ENCODE measurements around the gene NDOR1. TPM values are rescaled to one million over a fixed set of nuclear protein-coding genes. Genes with fewer than 3 reads are reported as not detected.

Gene NDOR1

DNA sequence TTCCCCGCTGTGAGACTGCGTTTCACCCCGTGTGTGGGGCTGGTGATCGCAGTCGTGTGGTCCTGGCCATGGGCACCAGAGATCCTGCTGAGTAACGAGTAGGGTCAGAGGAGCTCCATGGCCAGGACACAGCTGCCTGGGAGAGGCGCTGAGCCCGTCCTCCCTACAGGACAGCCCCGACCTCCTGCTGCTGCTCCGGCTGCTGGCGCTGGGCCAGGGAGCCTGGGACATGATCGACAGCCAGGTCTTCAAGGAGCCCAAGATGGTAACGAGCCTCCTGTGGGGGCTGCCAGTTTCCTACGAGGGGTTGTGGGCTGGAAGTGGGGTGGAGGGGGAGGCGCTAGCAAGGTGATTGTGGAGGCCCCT is 60.6 kb downstream of the NDOR1 start:
- H3K4me2 ChIP-seq (ENCODE audit: insufficient read depth, low read length, poor library complexity, severe bottlenecking): no peak overlapping the region
- no peak overlapping the region for H2BK12ac ChIP-seq (ENCODE audit: low read length)
- no peak overlapping the region for H3K23ac ChIP-seq (ENCODE audit: low read depth, low read length, poor library complexity)
- H3K9ac ChIP-seq (ENCODE audit: low read depth, low read length, poor library complexity): no peak overlapping the region
- H3K14ac ChIP-seq (ENCODE audit: low read length): no peak overlapping the region
- H2BK15ac ChIP-seq (ENCODE audit: low read length): no peak overlapping the region
- H2BK120ac ChIP-seq (ENCODE audit: low read depth, low read length): no peak overlapping the region
- no peak overlapping the region for H4K91ac ChIP-seq (ENCODE audit: low read depth, low read length, poor library complexity)
- no peaks in the 10 kb centered on the region for H3K9me3 ChIP-seq (replicated peaks in 1 of 2; ENCODE audit: control insufficient read depth in 2 of 2, insufficient read depth in 1 of 2, low read depth in 1 of 2, low read length in 2 of 2)
- no peaks in the 10 kb centered on the region for H3K27me3 ChIP-seq (ENCODE audit: control insufficient read depth in 3 of 3, insufficient read depth in 3 of 3, low read depth in 1 of 3, low read length in 3 of 3)
- H4K8ac ChIP-seq (ENCODE audit: low read depth, low read length): peak overlapping the region; percentile 82
- H3K4me1 ChIP-seq (ENCODE audit: control insufficient read depth in 2 of 2, insufficient read depth in 1 of 2, low read depth in 1 of 2, low read length in 2 of 2): no peaks in the 10 kb centered on the region
- H3K79me1 ChIP-seq (ENCODE audit: low read depth, low read length): peaks cover 5% of the 10 kb centered on the region
- no peak overlapping the region for H3K4ac ChIP-seq (ENCODE audit: low read length)
- H3K27ac ChIP-seq (replicated peaks; ENCODE audit: low read length): no peak overlapping the region
- H2BK5ac ChIP-seq (ENCODE audit: low read length): peak overlapping the region; percentile 66
- H3K36me3 ChIP-seq (replicated peaks in 1 of 2; ENCODE audit: control insufficient read depth in 2 of 2, insufficient read depth in 2 of 2, low read length in 2 of 2): peaks cover 35 to 84% of the 10 kb centered on the region in 2 donors
- H2AK5ac ChIP-seq (ENCODE audit: low read depth, low read length): no peak overlapping the region
- H2AFZ ChIP-seq (ENCODE audit: low read length): no peak overlapping the region
- no peak overlapping the region for H3K18ac ChIP-seq (ENCODE audit: low read length)
- WGBS, 2 donors (ENCODE audit: extremely low coverage in 2 of 2, insufficient read length in 2 of 2, insufficient replicate concordance in 1 of 2): no CpG with 5 or more reads among the region's 15 CpGs
- DNase-seq (ENCODE audit: low spot score): no peak
- no peak overlapping the region for H3K4me3 ChIP-seq (ENCODE audit: low read length in 2 of 2)

Small RNA genes lying within 50 kb of the gene (small RNA-seq; reads per million reads assigned to genes)
- not detected for gene MIR3621 (ENCODE audit: insufficient read depth)

All from neuronal stem cell (in vitro differentiated cells).